Liver (tissue), 3 donors: ENCODE measurements around the gene SPAG17.

Experiments
- CTCF ChIP-seq: fragments of 150-350 bp; IDR thresholded peaks from 2 replicates; pipeline ENCODE4 v1.5.1; 2017; ENCODE audit warnings: improper control_type of control experiment, low read depth, low read length; ENCODE audit not compliant: missing input control
- FOXA2 ChIP-seq: IDR thresholded peaks from 2 replicates; pipeline ENCODE4 v1.6.1; 2016; ENCODE audit warnings: antibody characterized with exemption
- HNF4G ChIP-seq: IDR thresholded peaks from 2 replicates; pipeline ENCODE4 v1.6.1; 2016; ENCODE audit warnings: antibody characterized with exemption
- JUND ChIP-seq, 2 donors: IDR thresholded peaks; 2 replicates each; pipeline ENCODE4 v1.6.1; 2016; ENCODE audit warnings: antibody characterized with exemption in 2 of 2
- REST ChIP-seq: IDR thresholded peaks from 2 replicates; pipeline ENCODE4 v1.6.1; 2016; ENCODE audit warnings: antibody characterized with exemption, mild to moderate bottlenecking
- SP1 ChIP-seq: IDR thresholded peaks from 2 replicates; pipeline ENCODE4 v1.6.1; 2018; ENCODE audit warnings: antibody characterized with exemption, mild to moderate bottlenecking
- TAF1 ChIP-seq: conservative IDR thresholded peaks from 2 replicates; pipeline ENCODE4 v1.6.1; 2016; ENCODE audit warnings: antibody characterized with exemption, mild to moderate bottlenecking
- donor health status: healthy.
- donor health status: healthy.

DNA sequence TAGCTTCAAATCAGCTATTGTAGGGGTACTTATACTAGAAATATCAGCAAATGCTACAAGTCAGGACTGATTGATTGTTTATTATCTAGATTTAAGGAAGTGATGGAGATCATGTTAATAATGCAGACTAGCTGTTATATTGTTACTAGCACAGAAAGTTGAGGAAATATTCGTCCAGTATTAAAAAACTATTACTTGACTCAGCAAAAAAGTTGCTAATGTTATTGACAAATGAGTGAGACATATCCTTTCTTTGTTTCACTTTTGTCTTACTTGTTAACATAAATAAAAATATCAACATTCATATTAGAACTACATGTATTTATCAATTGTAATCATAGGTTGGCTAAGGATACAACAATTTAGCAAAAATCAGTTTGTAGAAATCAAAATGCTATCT lies 141.4 kb downstream of the SPAG17 start:
- TF ChIP-seq SP1 (no peak), REST (no peak), HNF4G (no peak), FOXA2 (no peak), CTCF (no peak), TAF1 (no peak), JUND (IDR thresholded peaks at IDR 0.05) (no peak)
